Parathyroid adenoma (tissue), 2 donors: Measurements from ENCODE around the gene NPBWR2.

Experiments
- H2AFZ ChIP-seq: fragments of 300-600 bp; sonication (generic); one replicate; pipeline ENCODE4 v1.7.0; 2017; ENCODE audit warnings: antibody characterized with exemption, mild to moderate bottlenecking
- H3K27ac ChIP-seq: fragments of 300-600 bp; sonication (generic); one replicate; pipeline ENCODE4 v1.7.0; 2017
- H3K27me3 ChIP-seq: fragments of 300-600 bp; sonication (generic); one replicate; pipeline ENCODE4 v1.7.0; 2017; ENCODE audit warnings: low read length; ENCODE audit not compliant: control insufficient read depth, insufficient read depth
- H3K36me3 ChIP-seq: fragments of 300-600 bp; sonication (generic); one replicate; pipeline ENCODE4 v1.7.0; 2017; ENCODE audit warnings: low read length; ENCODE audit not compliant: control insufficient read depth, insufficient read depth
- H3K4me1 ChIP-seq: fragments of 300-600 bp; sonication (generic); one replicate; pipeline ENCODE4 v1.7.0; 2017; ENCODE audit warnings: control low read depth
- H3K4me2 ChIP-seq: fragments of 300-600 bp; sonication (generic); one replicate; pipeline ENCODE4 v1.7.0; 2017; ENCODE audit warnings: low read length
- H3K4me3 ChIP-seq: fragments of 300-600 bp; sonication (generic); one replicate; pipeline ENCODE4 v1.7.0; 2017; ENCODE audit warnings: low read depth, low read length
- H3K79me2 ChIP-seq: fragments of 300-600 bp; sonication (generic); one replicate; pipeline ENCODE4 v1.7.0; 2017; ENCODE audit warnings: control low read depth
- H3K9ac ChIP-seq: fragments of 300-600 bp; sonication (generic); one replicate; pipeline ENCODE4 v1.7.0; 2017; ENCODE audit warnings: mild to moderate bottlenecking
- H3K9me3 ChIP-seq: fragments of 300-600 bp; sonication (generic); one replicate; pipeline ENCODE4 v1.7.0; 2017; ENCODE audit warnings: low read length; ENCODE audit not compliant: control insufficient read depth
- TF ChIP-seq, protein P1 (sequence below): fragments of 300-600 bp; sonication (generic); IDR thresholded peaks from one replicate; pipeline ENCODE4 v1.7.0; 2017; ENCODE audit warnings: antibody characterized with exemption, mild to moderate bottlenecking
- donor health status: primary hyperparathyroidism.

NPBWR2 gene

GRCh38 chr20:64106435-64106961 lies 867 bp downstream of the NPBWR2 start:
- H3K27me3 ChIP-seq: no peaks in the 10 kb centered on the region
- H3K9me3 ChIP-seq: no peaks in the 10 kb centered on the region
- no peaks in the 10 kb centered on the region for H3K36me3 ChIP-seq
- peaks cover 24% of the 10 kb centered on the region for H3K79me2 ChIP-seq
- no peak overlapping the region for H3K9ac ChIP-seq
- H3K4me2 ChIP-seq: no peak overlapping the region
- TF ChIP-seq, protein P1, sequence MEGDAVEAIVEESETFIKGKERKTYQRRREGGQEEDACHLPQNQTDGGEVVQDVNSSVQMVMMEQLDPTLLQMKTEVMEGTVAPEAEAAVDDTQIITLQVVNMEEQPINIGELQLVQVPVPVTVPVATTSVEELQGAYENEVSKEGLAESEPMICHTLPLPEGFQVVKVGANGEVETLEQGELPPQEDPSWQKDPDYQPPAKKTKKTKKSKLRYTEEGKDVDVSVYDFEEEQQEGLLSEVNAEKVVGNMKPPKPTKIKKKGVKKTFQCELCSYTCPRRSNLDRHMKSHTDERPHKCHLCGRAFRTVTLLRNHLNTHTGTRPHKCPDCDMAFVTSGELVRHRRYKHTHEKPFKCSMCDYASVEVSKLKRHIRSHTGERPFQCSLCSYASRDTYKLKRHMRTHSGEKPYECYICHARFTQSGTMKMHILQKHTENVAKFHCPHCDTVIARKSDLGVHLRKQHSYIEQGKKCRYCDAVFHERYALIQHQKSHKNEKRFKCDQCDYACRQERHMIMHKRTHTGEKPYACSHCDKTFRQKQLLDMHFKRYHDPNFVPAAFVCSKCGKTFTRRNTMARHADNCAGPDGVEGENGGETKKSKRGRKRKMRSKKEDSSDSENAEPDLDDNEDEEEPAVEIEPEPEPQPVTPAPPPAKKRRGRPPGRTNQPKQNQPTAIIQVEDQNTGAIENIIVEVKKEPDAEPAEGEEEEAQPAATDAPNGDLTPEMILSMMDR: no peak
- H2AFZ ChIP-seq: no peak overlapping the region
- H3K4me1 ChIP-seq: peaks cover 26% of the 10 kb centered on the region
- no peak overlapping the region for H3K27ac ChIP-seq
- no peak overlapping the region for H3K4me3 ChIP-seq

GRCh38 chr20:64105846-64106434 lies 1.4 kb downstream of the NPBWR2 start:
- H3K79me2 ChIP-seq: peaks cover 22% of the 10 kb centered on the region
- H3K27ac ChIP-seq: no peak overlapping the region
- H3K27me3 ChIP-seq: no peaks in the 10 kb centered on the region
- H3K4me2 ChIP-seq: no peak overlapping the region
- H2AFZ ChIP-seq: no peak overlapping the region
- H3K4me1 ChIP-seq: peaks cover 28% of the 10 kb centered on the region
- TF ChIP-seq, protein P1: no peak
- H3K4me3 ChIP-seq: no peak overlapping the region
- H3K9me3 ChIP-seq: no peaks in the 10 kb centered on the region
- H3K36me3 ChIP-seq: no peaks in the 10 kb centered on the region
- H3K9ac ChIP-seq: no peak overlapping the region

DNA sequence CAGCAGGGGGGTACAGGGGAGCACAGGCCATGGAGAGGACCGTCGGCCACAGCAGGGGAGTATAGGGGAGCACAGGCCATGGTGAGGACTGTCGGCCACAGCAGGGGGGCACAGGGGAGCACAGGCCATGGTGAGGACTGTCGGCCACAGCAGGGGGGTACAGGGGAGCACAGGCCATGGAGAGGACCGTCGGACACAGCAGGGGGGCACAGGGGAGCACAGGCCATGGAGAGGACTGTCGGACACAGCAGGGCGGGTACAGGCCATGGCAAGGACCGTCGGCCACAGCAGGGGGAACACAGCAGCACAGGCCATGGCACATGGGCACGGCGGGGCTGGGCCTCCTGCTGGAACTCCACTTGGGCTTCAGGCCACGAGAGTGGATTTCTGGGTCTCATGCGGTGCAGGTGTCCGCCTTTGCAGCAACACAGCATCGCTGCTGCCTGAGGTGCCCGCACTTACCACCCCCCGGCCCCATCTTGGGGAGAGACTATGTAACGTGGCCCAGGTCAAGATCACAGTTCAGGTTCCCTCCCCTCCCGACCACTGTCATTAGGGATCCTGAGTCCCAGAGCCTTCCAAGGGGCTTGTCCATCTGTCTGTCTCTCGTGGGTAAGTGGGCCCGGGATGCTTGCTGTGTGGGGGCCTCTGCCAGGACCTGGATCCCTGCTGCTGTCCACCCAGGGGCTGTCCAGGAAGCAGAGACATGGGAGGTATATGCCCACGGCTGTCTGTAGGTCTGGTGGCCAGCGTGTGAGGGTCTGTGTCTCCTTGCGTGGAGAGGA lies 2.5 kb downstream of the NPBWR2 start:
- H2AFZ ChIP-seq: no peak overlapping the region
- no peak overlapping the region for H3K9ac ChIP-seq
- no peaks in the 10 kb centered on the region for H3K27me3 ChIP-seq
- no peaks in the 10 kb centered on the region for H3K36me3 ChIP-seq
- H3K4me2 ChIP-seq: no peak overlapping the region
- H3K4me1 ChIP-seq: peaks cover 26% of the 10 kb centered on the region
- TF ChIP-seq, protein P1: no peak
- H3K9me3 ChIP-seq: no peaks in the 10 kb centered on the region
- H3K27ac ChIP-seq: no peak overlapping the region
- peaks cover 22% of the 10 kb centered on the region for H3K79me2 ChIP-seq
- H3K4me3 ChIP-seq: no peak overlapping the region

DNA sequence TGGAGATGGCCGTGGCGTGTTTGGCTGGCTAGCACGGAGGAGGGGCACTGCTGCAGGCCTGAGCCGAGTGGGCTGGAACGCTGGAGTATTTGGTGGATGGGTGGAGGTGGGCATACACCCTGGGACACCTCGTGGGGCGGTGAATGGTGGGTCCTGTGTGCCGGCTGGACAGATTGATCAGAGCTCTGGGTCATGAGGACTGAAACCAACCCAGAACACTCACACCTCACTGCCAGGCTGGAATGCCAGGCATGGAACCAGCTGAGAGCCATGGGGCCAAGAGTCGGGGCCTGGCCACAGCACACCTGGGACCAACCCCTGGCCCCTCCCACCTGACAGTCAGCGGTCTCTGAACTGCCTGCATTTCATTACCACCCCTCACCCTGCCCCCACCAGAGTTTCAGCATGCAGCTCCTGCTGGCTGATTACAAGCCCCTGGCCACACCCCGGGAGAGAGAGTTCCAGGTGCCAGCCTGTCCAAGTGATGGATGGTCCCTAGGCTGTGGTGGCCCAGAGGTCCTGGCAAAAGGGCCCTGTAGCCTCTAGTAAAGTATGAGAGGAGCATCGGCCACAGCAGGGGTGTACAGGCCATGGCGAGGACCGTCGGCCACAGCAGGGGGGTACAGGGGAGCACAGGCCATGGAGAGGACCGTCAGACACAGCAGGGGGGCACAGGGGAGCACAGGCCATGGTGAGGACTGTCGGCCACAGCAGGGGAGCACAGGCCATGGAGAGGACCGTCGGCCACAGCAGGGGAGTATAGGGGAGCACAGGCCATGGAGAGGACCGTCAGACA lies 3.3 kb downstream of the NPBWR2 start:
- Histone ChIP-seq H2AFZ (no peak overlapping the region), H3K4me3 (no peak overlapping the region), H3K4me2 (no peak overlapping the region), H3K79me2 (peaks cover 22% of the 10 kb centered on the region), H3K4me1 (peaks cover 21% of the 10 kb centered on the region), H3K27ac (peak overlapping the region; percentile 2), H3K9me3 (no peaks in the 10 kb centered on the region), H3K36me3 (no peaks in the 10 kb centered on the region), H3K9ac (no peak overlapping the region), H3K27me3 (no peaks in the 10 kb centered on the region)
- TF ChIP-seq, protein P1: no peak
